ENCODE results near the gene ZNF12.
"Not testable (repeated sequence)": the region's sequence is repeated elsewhere in the genome, so short reads cannot be mapped to it uniquely, and the experiment has no call there.

- TF ChIP-seq SIN3A (IDR thresholded peaks at IDR 0.05; ENCODE audit: borderline replicate concordance, low read depth, low read length); CTCF (IDR thresholded peaks at IDR 0.05); YY1 (IDR thresholded peaks at IDR 0.05; ENCODE audit: low read depth); TEAD4 (IDR thresholded peaks at IDR 0.05; ENCODE audit: borderline replicate concordance, insufficient read depth); GABPA (IDR thresholded peaks at IDR 0.05; ENCODE audit: low read depth); FOSL2 (IDR thresholded peaks at IDR 0.05; ENCODE audit: borderline replicate concordance, low read depth); EZH2phosphoT487 (IDR thresholded peaks at IDR 0.05; ENCODE audit: borderline replicate concordance, low read depth); PBX3 (IDR thresholded peaks at IDR 0.05); REST (IDR thresholded peaks at IDR 0.05; ENCODE audit: low read depth, low read length); USF2 (IDR thresholded peaks at IDR 0.05; ENCODE audit: borderline replicate concordance, low read depth, low read length); FOXM1 (IDR thresholded peaks at IDR 0.05; ENCODE audit: low read depth); MEF2A (IDR thresholded peaks at IDR 0.05; ENCODE audit: borderline replicate concordance, low read depth); RAD21 (IDR thresholded peaks at IDR 0.05; ENCODE audit: low read length); NRF1 (IDR thresholded peaks at IDR 0.05; ENCODE audit: low read depth, low read length): not testable (repeated sequence)
Measured at GRCh38 chr7:6750173-6750572, 43.4 kb upstream of the ZNF12 start.
